H9 (cell line): ENCODE results near the gene DES. TPM values are rescaled to one million over a fixed set of nuclear protein-coding genes. Genes with fewer than 3 reads are reported as not detected.

Experiments used
- DNase-seq: peaks from one replicate; pipeline ENCODE4 v3.0.0-alpha.2; 2017
- H2AFZ ChIP-seq: one replicate; pipeline ENCODE4 v1.6.1; 2013; ENCODE audit warnings: mild to moderate bottlenecking, low read length, control low read depth, moderate library complexity
- H2AK5ac ChIP-seq: 2 replicates; pipeline ENCODE4 v1.6.1; 2013; ENCODE audit warnings: low read length, control low read depth, mixed read lengths; ENCODE audit not compliant: insufficient read length
- H2BK120ac ChIP-seq: one replicate; pipeline ENCODE4 v1.6.1; 2013; ENCODE audit warnings: low read depth, mild to moderate bottlenecking, low read length, control low read depth, inconsistent platforms; ENCODE audit not compliant: poor library complexity, severe bottlenecking
- H2BK12ac ChIP-seq: 2 replicates; pipeline ENCODE4 v1.6.1; 2013; ENCODE audit warnings: low read length, control low read depth, mixed read lengths, low read depth; ENCODE audit not compliant: insufficient read length
- H2BK15ac ChIP-seq: 2 replicates; pipeline ENCODE4 v1.6.1; 2013; ENCODE audit warnings: low read depth, low read length, control low read depth
- H2BK20ac ChIP-seq: one replicate; pipeline ENCODE4 v1.6.1; 2013; ENCODE audit warnings: low read depth, mild to moderate bottlenecking, low read length, control low read depth, inconsistent platforms; ENCODE audit not compliant: poor library complexity, severe bottlenecking
- H2BK5ac ChIP-seq: 2 replicates; pipeline ENCODE4 v1.6.1; 2013; ENCODE audit warnings: low read length, control low read depth, mixed read lengths; ENCODE audit not compliant: insufficient read length
- H3K14ac ChIP-seq: 2 replicates; pipeline ENCODE4 v1.6.1; 2013; ENCODE audit warnings: low read length, control low read depth; ENCODE audit not compliant: insufficient read depth
- H3K18ac ChIP-seq: 2 replicates; pipeline ENCODE4 v1.6.1; 2013; ENCODE audit warnings: low read depth, mild to moderate bottlenecking, mixed read lengths, low read length, control low read depth; ENCODE audit not compliant: insufficient read length
- H3K23ac ChIP-seq: 2 replicates; pipeline ENCODE4 v1.6.1; 2013; ENCODE audit warnings: low read length, control low read depth, mixed read lengths, low read depth; ENCODE audit not compliant: insufficient read length
- H3K23me2 ChIP-seq: 2 replicates; pipeline ENCODE4 v1.6.1; 2013; ENCODE audit warnings: low read depth, mild to moderate bottlenecking, mixed read lengths, low read length, control low read depth; ENCODE audit not compliant: insufficient read length, poor library complexity, severe bottlenecking
- H3K27ac ChIP-seq: 2 replicates; pipeline ENCODE4 v1.5.1; 2013; ENCODE audit warnings: low read length, control low read depth, mixed read lengths, low read depth; ENCODE audit not compliant: insufficient read length
- H3K27me3 ChIP-seq: 2 replicates; pipeline ENCODE4 v1.6.1; 2013; ENCODE audit warnings: low read length, control low read depth, inconsistent platforms; ENCODE audit not compliant: insufficient read depth
- H3K4ac ChIP-seq: 2 replicates; pipeline ENCODE4 v1.6.1; 2013; ENCODE audit warnings: low read depth, mild to moderate bottlenecking, control low read depth, inconsistent platforms, low read length, moderate library complexity
- H3K4me1 ChIP-seq: 2 replicates; pipeline ENCODE4 v1.6.1; 2013; ENCODE audit warnings: low read length, control low read depth, inconsistent platforms; ENCODE audit not compliant: insufficient read depth
- H3K4me2 ChIP-seq: 2 replicates; pipeline ENCODE4 v1.6.1; 2013; ENCODE audit warnings: low read length, control low read depth, mixed read lengths; ENCODE audit not compliant: insufficient read length, insufficient read depth
- H3K56ac ChIP-seq: 2 replicates; pipeline ENCODE4 v1.6.1; 2013; ENCODE audit warnings: low read depth, mild to moderate bottlenecking, mixed read lengths, low read length, control low read depth; ENCODE audit not compliant: insufficient read length
- H3K79me1 ChIP-seq: 2 replicates; pipeline ENCODE4 v1.6.1; 2013; ENCODE audit warnings: low read depth, mild to moderate bottlenecking, moderate library complexity, low read length, control low read depth, inconsistent platforms; ENCODE audit not compliant: insufficient read depth, poor library complexity, severe bottlenecking
- H3K79me2 ChIP-seq: 2 replicates; pipeline ENCODE4 v1.6.1; 2013; ENCODE audit warnings: low read length, control low read depth, inconsistent platforms; ENCODE audit not compliant: insufficient read depth
- H3K9ac ChIP-seq: 2 replicates; pipeline ENCODE4 v1.6.1; 2013; ENCODE audit warnings: low read length, control low read depth, mixed read lengths; ENCODE audit not compliant: insufficient read length; ENCODE audit errors: extremely low read depth
- H3K9me3 ChIP-seq: one replicate; pipeline ENCODE4 v1.6.1; 2013; ENCODE audit warnings: low read depth, low read length, inconsistent platforms; ENCODE audit not compliant: control insufficient read depth
- H3T11ph ChIP-seq: one replicate; pipeline ENCODE4 v1.6.1; 2013; ENCODE audit warnings: mild to moderate bottlenecking, low read length, control low read depth, inconsistent platforms
- H4K20me1 ChIP-seq: one replicate; pipeline ENCODE4 v1.6.1; 2013; ENCODE audit not compliant: control insufficient read depth, insufficient read length, insufficient read depth
- H4K5ac ChIP-seq: 2 replicates; pipeline ENCODE4 v1.6.1; 2013; ENCODE audit warnings: low read depth, mild to moderate bottlenecking, mixed read lengths, low read length, control low read depth; ENCODE audit not compliant: insufficient read length
- H4K8ac ChIP-seq: replicated peaks from 2 replicates; pipeline ENCODE4 v1.6.1; 2013; ENCODE audit warnings: low read length, control low read depth, mixed read lengths, low read depth; ENCODE audit not compliant: insufficient read length
- H4K91ac ChIP-seq: 2 replicates; pipeline ENCODE4 v1.6.1; 2013; ENCODE audit warnings: low read depth, mild to moderate bottlenecking, moderate library complexity, mixed read lengths, low read length, control low read depth; ENCODE audit not compliant: insufficient read length
- H3K27ac Mint-ChIP-seq, 3 experiments: 2 replicates in 2 of 3; 3 replicates in 1 of 3; pipeline ENCODE4 v1.8.0; 2020 to 2021; ENCODE audit warnings: mixed read lengths in 3 of 3, mild to moderate bottlenecking in 1 of 3, moderate library complexity in 1 of 3
- H3K27me3 Mint-ChIP-seq: 2 replicates; pipeline ENCODE4 v1.8.0; 2021; ENCODE audit warnings: low read depth, mild to moderate bottlenecking, moderate library complexity, mixed read lengths
- H3K36me3 Mint-ChIP-seq, 3 experiments: 2 replicates in 2 of 3; 3 replicates in 1 of 3; pipeline ENCODE4 v1.8.0; 2020 to 2021; ENCODE audit warnings: low read depth in 3 of 3, mixed read lengths in 3 of 3; ENCODE audit not compliant: insufficient read depth in 1 of 3
- H3K4me1 Mint-ChIP-seq, 2 experiments: 2 replicates each; pipeline ENCODE4 v1.8.0; 2020; ENCODE audit warnings: mixed read lengths in 2 of 2
- H3K4me3 Mint-ChIP-seq, 2 experiments: 2 replicates in 1 of 2; 3 replicates in 1 of 2; pipeline ENCODE4 v1.8.0; 2020 to 2021; ENCODE audit warnings: mild to moderate bottlenecking in 2 of 2, mixed read lengths in 2 of 2, moderate library complexity in 1 of 2
- H3K9me3 Mint-ChIP-seq, 2 experiments: 2 replicates in 1 of 2; 3 replicates in 1 of 2; pipeline ENCODE4 v1.8.0; 2020; ENCODE audit warnings: mild to moderate bottlenecking in 2 of 2, mixed read lengths in 2 of 2, moderate library complexity in 1 of 2
- CTCF ChIP-seq: fragments of 200-600 bp; sonication (generic); conservative IDR thresholded peaks from 3 replicates; pipeline ENCODE4 v1.8.0; 2021; ENCODE audit warnings: antibody characterized with exemption, mild to moderate bottlenecking
- WGBS: extraction: QIAGEN DNeasy Blood & Tissue Kit; methylation state at CpG from one replicate; pipeline ENCODE4 v1.1.7; 2013; ENCODE audit warnings: missing lambda C conversion rate, low lambda C conversion rate, mixed read lengths; ENCODE audit not compliant: insufficient read length; ENCODE audit errors: extremely low coverage; 5-methylcytosine and 5-hydroxymethylcytosine counted together
- total RNA-seq: library from RNA; stranded (reverse); gene quantifications from 2 replicates; pipeline ENCODE4 v1.2.1, GENCODE V29; 2021

The DES gene
- total RNA-seq, 1 experiment from 2014 or later, result 4.6 TPM

- no peak overlapping the region for H2BK15ac ChIP-seq
- H2BK5ac ChIP-seq, result no peak overlapping the region
- no peak overlapping the region for H3K23ac ChIP-seq
- no peak overlapping the region for H2BK20ac ChIP-seq
- H3K27ac ChIP-seq, result no peak overlapping the region
- no peak overlapping the region for H2BK120ac ChIP-seq
- H3K4me3 Mint-ChIP-seq, result peak overlapping the region in 1 of 2 experiments; percentile 23; a peak in 1 of 5 replicates
- no peak overlapping the region for H2BK12ac ChIP-seq
- WGBS, result no CpG with 5 or more reads among the region's 11 CpGs
- no peaks in the 10 kb centered on the region for H4K20me1 ChIP-seq
- H3K9me3 Mint-ChIP-seq, result no peaks in the 10 kb centered on the region; a peak in 1 of 5 replicates
- no peak overlapping the region for H3T11ph ChIP-seq
- H3K4ac ChIP-seq, result no peak overlapping the region
- no peak for TF ChIP-seq CTCF
- H4K5ac ChIP-seq, result no peak overlapping the region
- H3K79me1 ChIP-seq, result no peaks in the 10 kb centered on the region
- H3K4me1 Mint-ChIP-seq, result peaks cover 37 to 41% of the 10 kb centered on the region in 2 experiments
- no peak overlapping the region for H4K8ac ChIP-seq
- H2AFZ ChIP-seq, result no peak overlapping the region
- H3K27ac Mint-ChIP-seq, result no peak overlapping the region
- peak; percentile 61 for DNase-seq
- H3K27me3 Mint-ChIP-seq, result peaks cover 4% of the 10 kb centered on the region
- H3K36me3 Mint-ChIP-seq, result peaks cover 4 to 13% (median 9%) of the 10 kb centered on the region in 3 experiments
- H3K56ac ChIP-seq, result no peak overlapping the region
- no peak overlapping the region for H4K91ac ChIP-seq
- no peak overlapping the region for H2AK5ac ChIP-seq
- no peaks in the 10 kb centered on the region for H3K79me2 ChIP-seq
- H3K4me2 ChIP-seq, result peak overlapping the region; percentile 21
- no peaks in the 10 kb centered on the region for H3K23me2 ChIP-seq
- no peaks in the 10 kb centered on the region; the same call in 1 of the 2 replicates for H3K4me1 ChIP-seq
- H3K14ac ChIP-seq, result 0 out of 2 replicates have a peak overlapping the region, but pooled peaks have one; percentile 48
- H3K9me3 ChIP-seq, result no peaks in the 10 kb centered on the region
- no peak overlapping the region for H3K18ac ChIP-seq
- H3K9ac ChIP-seq, result no peak overlapping the region
- no peaks in the 10 kb centered on the region for H3K27me3 ChIP-seq
Observed at GRCh38 chr2:219461047-219461514, 42.9 kb downstream of the DES start.
